HG02588 (cell line): ENCODE results near the gene ALDH2.
"Not testable (repeated sequence)": the region's sequence is repeated elsewhere in the genome, so short reads cannot be mapped to it uniquely, and the experiment has no call there.

ENCODE experiments used
- ATAC-seq: cut with Tn5 transposase; IDR thresholded peaks from one replicate; pipeline ENCODE4 v1.9.1; 2021; ENCODE audit warnings: mild to moderate bottlenecking, moderate library complexity; ENCODE audit not compliant: unreplicated experiment

The ALDH2 gene

GRCh38 chr12:111758120-111758561, 8.6 kb upstream of the ALDH2 start:
- ATAC-seq, result peak; percentile 6

- no peak for ATAC-seq
Measured at GRCh38 chr12:111759271-111759670, 7.5 kb upstream of the ALDH2 start.

GRCh38 chr12:111759991-111760390, 6.7 kb upstream of the ALDH2 start:
- ATAC-seq, result no peak

GRCh38 chr12:111761099-111761498, 5.6 kb upstream of the ALDH2 start:
- no peak for ATAC-seq

GRCh38 chr12:111761706-111762105, 5.0 kb upstream of the ALDH2 start:
- no peak for ATAC-seq

- not testable (repeated sequence) for ATAC-seq
Measured at GRCh38 chr12:111763552-111763951, 3.2 kb upstream of the ALDH2 start.

GRCh38 chr12:111764120-111764821, 2.5 kb upstream of the ALDH2 start:
- no peak for ATAC-seq

GRCh38 chr12:111767362-111768158, 827 bp downstream of the ALDH2 start:
- no peak for ATAC-seq

GRCh38 chr12:111768159-111768895, 1.6 kb downstream of the ALDH2 start:
- ATAC-seq, result no peak

GRCh38 chr12:111769599-111769998, 2.9 kb downstream of the ALDH2 start:
- ATAC-seq, result no peak

GRCh38 chr12:111773801-111774551, 7.2 kb downstream of the ALDH2 start:
- peak; percentile 48 for ATAC-seq

GRCh38 chr12:111775205-111776193, 8.8 kb downstream of the ALDH2 start:
- no peak for ATAC-seq

- no peak for ATAC-seq
Measured at GRCh38 chr12:111776836-111777344, 10.2 kb downstream of the ALDH2 start.

GRCh38 chr12:111777345-111778045, 10.8 kb downstream of the ALDH2 start:
- ATAC-seq, result no peak

GRCh38 chr12:111780166-111780565, 13.4 kb downstream of the ALDH2 start:
- ATAC-seq, result no peak

GRCh38 chr12:111780615-111781014, 13.9 kb downstream of the ALDH2 start:
- ATAC-seq, result no peak

- no peak for ATAC-seq
Measured at GRCh38 chr12:111781085-111781658, 14.4 kb downstream of the ALDH2 start.

- ATAC-seq, result no peak
Measured at GRCh38 chr12:111783046-111783445, 16.3 kb downstream of the ALDH2 start.
